ENCODE data around the gene COL6A2.
"Not testable (repeated sequence)": the region's sequence is repeated elsewhere in the genome, so short reads cannot be mapped to it uniquely, and the experiment has no call there.

Gene COL6A2

GRCh38 chr21:46127239-46128105, 29.6 kb downstream of the COL6A2 start:
- DNase-seq: no peak

GRCh38 chr21:46128106-46128932, 30.4 kb downstream of the COL6A2 start:
- no peak for DNase-seq

- DNase-seq: no peak
These were observed 31.1 kb downstream of the COL6A2 start for GRCh38 chr21:46128933-46129571.

GRCh38 chr21:46129846-46130651, 32.1 kb downstream of the COL6A2 start:
- DNase-seq: no peak

GRCh38 chr21:46130831-46131587, 33.1 kb downstream of the COL6A2 start:
- no peak for DNase-seq

- DNase-seq: no peak
These were observed 33.6 kb downstream of the COL6A2 start for GRCh38 chr21:46131588-46131837.

GRCh38 chr21:46131838-46132651, 34.1 kb downstream of the COL6A2 start:
- no peak for DNase-seq

GRCh38 chr21:46135782-46136395, 38.0 kb downstream of the COL6A2 start:
- DNase-seq: no peak

- no peak for DNase-seq
These were observed 38.9 kb downstream of the COL6A2 start for GRCh38 chr21:46136739-46137349.

- no peak for DNase-seq
These were observed 40.0 kb downstream of the COL6A2 start for GRCh38 chr21:46137908-46138307.

GRCh38 chr21:46138383-46138970, 40.6 kb downstream of the COL6A2 start:
- DNase-seq: no peak

GRCh38 chr21:46139686-46140085, 41.8 kb downstream of the COL6A2 start:
- DNase-seq: no peak

GRCh38 chr21:46140352-46141003, 42.6 kb downstream of the COL6A2 start:
- not testable (repeated sequence) for DNase-seq

GRCh38 chr21:46141767-46142581, 44.1 kb downstream of the COL6A2 start:
- no peak for DNase-seq

- no peak for DNase-seq
These were observed 44.9 kb downstream of the COL6A2 start for GRCh38 chr21:46142582-46143473.

GRCh38 chr21:46144464-46145070, 46.7 kb downstream of the COL6A2 start:
- no peak for DNase-seq
